ENCODE results near the gene HMG20B. TPM values are rescaled to one million over a fixed set of nuclear protein-coding genes. Genes with fewer than 3 reads are reported as not detected.
"Not testable (repeated sequence)": the region's sequence is repeated elsewhere in the genome, so short reads cannot be mapped to it uniquely, and the experiment has no call there.

Gene HMG20B
- total RNA-seq, 2 experiments from 2014 or later: 63.3 to 65.9 TPM

DNA sequence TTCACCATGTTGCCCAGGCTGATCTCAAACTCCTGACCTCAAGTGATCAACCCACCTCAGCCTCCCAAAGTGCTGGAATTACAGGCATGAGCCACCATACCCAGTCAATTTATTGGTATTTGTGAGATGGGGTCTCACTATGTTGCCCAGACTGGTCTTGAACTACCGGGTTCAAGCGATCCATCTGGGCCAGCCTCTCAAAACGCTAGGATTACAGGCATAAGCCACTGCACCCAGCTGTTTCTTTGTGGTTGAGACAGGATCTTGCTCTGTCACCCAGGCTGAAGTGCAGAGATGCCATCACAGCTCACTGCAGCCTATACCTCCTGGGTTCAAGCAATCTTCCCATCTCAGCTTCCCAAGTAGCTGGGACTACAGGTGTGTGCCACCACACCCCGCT lies 9.0 kb downstream of the HMG20B start:
- CTCF ChIA-PET; H3K9me3 Mint-ChIP-seq; H3K4me3 Mint-ChIP-seq; H3K4me1 Mint-ChIP-seq (ENCODE audit: low read depth); H3K27me3 Mint-ChIP-seq (ENCODE audit: low read depth); DNase-seq; H3K27ac Mint-ChIP-seq; H3K36me3 Mint-ChIP-seq (ENCODE audit: low read depth): not testable (repeated sequence)
- intact Hi-C loops (cut with micrococcal nuclease): loop anchor here (10.0 kb wide), 1 partner anchor 123 kb away; the partner anchor contains the start of genes PIP5K1C and TJP3

DNA sequence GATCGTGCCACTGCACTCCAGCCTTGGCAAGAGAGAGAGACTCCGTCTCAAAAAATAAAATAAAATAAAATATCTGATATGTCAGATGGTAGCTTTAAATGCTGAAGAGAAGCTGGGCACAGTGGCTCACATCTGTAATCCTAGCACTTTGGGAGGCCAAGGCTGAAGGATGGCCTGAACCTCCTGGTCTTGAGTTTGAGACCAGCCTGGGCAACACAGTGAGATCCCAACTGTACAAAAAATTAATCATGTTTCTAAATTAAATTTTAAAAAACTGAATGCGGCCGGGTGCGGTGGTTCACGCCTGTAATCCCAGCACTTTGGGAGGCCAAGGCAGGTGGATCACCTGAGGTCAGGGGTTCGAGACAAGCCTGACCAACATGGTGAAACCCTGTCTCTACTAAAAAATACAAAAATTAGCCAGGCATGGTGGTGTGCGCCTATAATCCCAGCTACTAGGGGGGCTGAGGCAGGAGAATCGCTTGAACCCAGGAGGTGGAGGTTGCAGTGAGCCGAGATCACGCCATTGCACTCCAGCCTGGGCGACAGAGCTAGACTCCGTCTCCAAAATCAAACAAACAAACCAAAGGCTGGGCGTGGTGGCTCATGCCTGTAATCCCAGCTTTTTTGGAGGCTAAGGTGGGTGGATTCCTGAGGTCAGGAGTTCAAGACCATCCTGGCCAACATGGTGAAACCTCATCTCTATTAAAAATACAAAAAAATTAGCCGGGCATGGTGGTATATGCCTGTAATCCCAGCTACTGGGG lies 11.5 kb downstream of the HMG20B start:
- H3K27ac Mint-ChIP-seq: not testable (repeated sequence)
- intact Hi-C loops (cut with micrococcal nuclease): loop anchor here (10.0 kb wide), 1 partner anchor 121 kb away; the partner anchor contains the start of genes PIP5K1C and TJP3

DNA sequence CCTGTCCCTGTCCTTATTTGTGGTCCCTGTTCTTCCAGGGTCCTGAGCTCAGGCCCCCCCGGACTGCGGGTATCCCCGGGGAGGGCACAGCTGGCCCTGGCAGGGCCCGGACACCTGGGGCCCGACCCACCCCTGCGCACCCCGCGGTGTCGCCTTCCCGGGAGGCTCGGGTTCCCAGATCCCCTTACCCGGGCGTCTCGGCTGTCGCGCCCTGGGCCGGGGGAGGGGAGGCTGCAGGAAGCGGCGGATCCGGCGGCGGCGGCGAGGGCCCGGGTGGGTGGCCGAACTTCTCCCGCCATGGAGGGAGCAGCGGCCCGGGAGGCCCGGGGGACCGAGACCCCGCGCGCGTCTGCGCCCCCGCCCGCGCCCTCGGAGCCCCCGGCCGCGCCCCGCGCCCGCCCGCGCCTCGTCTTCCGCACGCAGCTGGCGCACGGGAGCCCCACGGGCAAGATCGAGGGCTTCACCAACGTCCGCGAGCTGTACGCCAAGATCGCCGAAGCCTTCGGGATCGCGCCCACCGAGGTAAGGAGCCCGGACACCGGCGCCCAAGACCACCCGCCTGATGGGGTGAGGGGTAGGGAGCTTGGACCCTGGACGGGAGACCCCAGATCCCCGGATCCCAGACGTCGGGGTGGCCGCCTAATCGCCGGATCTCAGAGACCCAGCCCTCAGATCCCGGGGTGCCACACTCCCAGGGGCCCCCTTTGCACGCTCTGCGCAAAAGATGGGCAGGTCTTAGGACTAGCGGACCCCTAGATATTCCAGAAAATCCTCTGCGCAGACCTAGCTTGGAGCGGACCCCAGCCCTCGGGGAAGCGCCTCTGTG lies 12.8 kb downstream of the HMG20B start, which contains the start of gene GIPC3:
TSS of gene GIPC3 (plus strand) at position 178 of the 826 bp plus-strand sequence. CDS start at position 298, 120 bp downstream.
- Mint-ChIP-seq H3K4me3 (peak within 1 kb of the TSS; percentile 24), H3K27me3 (ENCODE audit: low read depth) (no peaks in the 10 kb centered on the region), H3K4me1 (ENCODE audit: low read depth) (no peaks in the 10 kb centered on the region), H3K36me3 (ENCODE audit: low read depth) (no peaks in the 10 kb centered on the region), H3K9me3 (no peaks in the 10 kb centered on the region), H3K27ac (no peak within 1 kb of the TSS)
- CTCF ChIA-PET: interaction anchor here (0.9 to 1.7 kb wide), 7 partner anchors 11 to 40 kb away, joined by 4 to 6 read pairs (median 4); no protein-coding TSS in a partner anchor
- no peak for DNase-seq
- intact Hi-C loops (cut with micrococcal nuclease): loop anchor here (1.0 to 10.0 kb wide), 2 partner anchors 33 to 119 kb away; partner anchors contain the start of genes PIP5K1C and TJP3

More for the DNA sequence above, 11.5 kb downstream of the HMG20B start:
- not testable (repeated sequence) for DNase-seq; H3K4me3 Mint-ChIP-seq; H3K27me3 Mint-ChIP-seq (ENCODE audit: low read depth); H3K9me3 Mint-ChIP-seq; H3K36me3 Mint-ChIP-seq (ENCODE audit: low read depth); H3K4me1 Mint-ChIP-seq (ENCODE audit: low read depth)
- CTCF ChIA-PET: interaction anchor here (0.7 to 1.5 kb wide), 2 partner anchors 20 to 39 kb away, joined by 3 to 4 read pairs; no protein-coding TSS in a partner anchor

DNA sequence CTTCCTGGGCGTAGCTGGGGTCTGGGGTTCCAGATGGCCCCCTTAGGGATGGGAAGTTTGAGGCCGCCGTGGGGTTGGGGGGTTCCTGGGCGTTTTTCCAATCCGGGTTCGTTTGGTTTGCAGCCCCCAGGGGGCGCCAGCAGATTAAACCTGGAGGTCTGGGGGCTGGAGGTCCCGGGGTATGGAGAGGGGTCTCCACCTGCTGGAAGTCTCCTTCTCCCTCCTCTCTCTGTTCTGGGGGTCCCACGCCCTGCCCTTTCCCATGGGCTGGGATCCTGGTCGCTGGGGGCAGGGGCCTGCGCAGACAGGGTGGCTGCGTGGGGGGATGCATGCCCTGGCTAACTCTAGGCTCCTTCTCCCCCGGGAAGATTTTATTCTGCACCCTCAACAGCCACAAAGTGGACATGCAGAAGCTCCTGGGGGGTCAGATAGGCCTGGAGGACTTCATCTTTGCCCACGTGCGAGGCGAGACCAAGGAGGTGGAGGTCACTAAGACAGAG lies 13.4 kb downstream of the HMG20B start:
- H3K9me3 Mint-ChIP-seq: no peaks in the 10 kb centered on the region
- H3K4me3 Mint-ChIP-seq: peak overlapping the region; percentile 24
- intact Hi-C loops (cut with micrococcal nuclease): loop anchor here (1.0 to 10.0 kb wide), 2 partner anchors 32 to 119 kb away; partner anchors contain the start of genes PIP5K1C and TJP3
- CTCF ChIA-PET: interaction anchor here (0.9 to 1.7 kb wide), 5 partner anchors 13 to 40 kb away, joined by 4 to 6 read pairs (median 4); no protein-coding TSS in a partner anchor
- no peak overlapping the region for H3K27ac Mint-ChIP-seq
- H3K4me1 Mint-ChIP-seq (ENCODE audit: low read depth): no peaks in the 10 kb centered on the region
- DNase-seq: peak; percentile 34
- no peaks in the 10 kb centered on the region for H3K27me3 Mint-ChIP-seq (ENCODE audit: low read depth)
- H3K36me3 Mint-ChIP-seq (ENCODE audit: low read depth): no peaks in the 10 kb centered on the region

DNA sequence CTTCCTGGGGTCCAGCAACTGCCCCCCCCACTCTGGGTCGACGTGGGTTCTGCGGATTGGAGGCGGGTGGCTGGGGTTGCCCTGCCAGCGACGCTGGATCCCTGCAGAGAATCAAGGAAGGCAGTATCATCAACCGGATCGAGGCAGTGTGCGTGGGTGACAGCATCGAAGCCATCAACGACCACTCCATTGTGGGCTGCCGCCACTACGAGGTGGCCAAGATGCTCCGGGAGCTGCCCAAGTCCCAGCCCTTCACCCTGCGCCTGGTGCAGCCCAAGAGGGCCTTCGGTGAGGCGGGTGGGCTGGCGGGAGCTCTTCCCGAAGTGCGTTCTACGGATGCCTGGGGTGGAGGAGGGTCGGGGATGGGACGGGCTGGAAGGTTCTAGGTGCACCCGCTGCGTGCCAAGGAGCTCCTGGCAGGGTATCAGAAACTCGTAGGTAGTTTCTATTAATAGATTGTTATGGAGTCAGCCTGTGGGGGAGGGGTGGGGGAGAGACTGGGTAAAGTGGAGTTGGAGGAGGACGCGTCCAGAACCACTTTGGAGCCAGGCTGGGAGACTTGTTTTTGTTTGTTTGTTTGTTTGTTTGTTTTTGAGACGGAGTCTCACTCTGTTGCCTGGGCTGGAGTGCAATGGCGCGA lies 14.1 kb downstream of the HMG20B start:
- intact Hi-C loops (cut with micrococcal nuclease): loop anchor here (1.0 to 10.0 kb wide), 2 partner anchors 31 to 118 kb away; partner anchors contain the start of genes PIP5K1C and TJP3
- Mint-ChIP-seq H3K4me1 (ENCODE audit: low read depth) (no peaks in the 10 kb centered on the region), H3K4me3 (no peak overlapping the region), H3K27me3 (ENCODE audit: low read depth) (no peaks in the 10 kb centered on the region), H3K9me3 (no peaks in the 10 kb centered on the region), H3K36me3 (ENCODE audit: low read depth) (no peaks in the 10 kb centered on the region), H3K27ac (no peak overlapping the region)
- CTCF ChIA-PET: interaction anchor here (1.3 to 1.7 kb wide), 2 partner anchors 18 to 35 kb away, joined by 4 read pairs; no protein-coding TSS in a partner anchor
- DNase-seq: no peak

DNA sequence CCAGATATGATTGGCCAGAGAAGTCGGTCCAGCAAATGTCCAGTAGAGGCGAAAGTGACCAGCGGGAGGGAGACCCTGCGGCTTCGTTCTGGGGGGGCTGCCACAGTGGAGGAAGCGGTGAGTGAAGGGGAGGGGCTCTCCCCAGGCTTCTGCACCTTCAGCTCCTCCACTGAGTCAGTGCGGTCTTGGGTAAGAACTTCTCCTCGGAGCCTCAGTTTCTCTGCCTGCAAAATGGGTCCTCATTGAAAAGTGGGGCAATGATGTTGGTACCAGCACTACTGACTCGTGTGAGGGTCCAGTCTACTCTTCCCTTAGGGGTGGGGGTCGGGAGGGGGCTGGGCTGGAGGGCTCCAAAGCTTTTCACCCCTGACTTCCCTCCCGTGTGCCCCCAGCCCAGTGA lies 16.7 kb downstream of the HMG20B start:
- Mint-ChIP-seq H3K4me3 (no peak overlapping the region), H3K27ac (no peak overlapping the region), H3K9me3 (no peaks in the 10 kb centered on the region), H3K36me3 (ENCODE audit: low read depth) (no peaks in the 10 kb centered on the region), H3K4me1 (ENCODE audit: low read depth) (no peaks in the 10 kb centered on the region), H3K27me3 (ENCODE audit: low read depth) (no peaks in the 10 kb centered on the region)
- intact Hi-C loops (cut with micrococcal nuclease): loop anchor here (10.0 kb wide), 1 partner anchor 115 kb away; the partner anchor contains the start of genes PIP5K1C and TJP3
- CTCF ChIA-PET: interaction anchor here (0.7 kb wide), 1 partner anchor 95 kb away, joined by 5 read pairs; no protein-coding TSS in a partner anchor
- DNase-seq: no peak

DNA sequence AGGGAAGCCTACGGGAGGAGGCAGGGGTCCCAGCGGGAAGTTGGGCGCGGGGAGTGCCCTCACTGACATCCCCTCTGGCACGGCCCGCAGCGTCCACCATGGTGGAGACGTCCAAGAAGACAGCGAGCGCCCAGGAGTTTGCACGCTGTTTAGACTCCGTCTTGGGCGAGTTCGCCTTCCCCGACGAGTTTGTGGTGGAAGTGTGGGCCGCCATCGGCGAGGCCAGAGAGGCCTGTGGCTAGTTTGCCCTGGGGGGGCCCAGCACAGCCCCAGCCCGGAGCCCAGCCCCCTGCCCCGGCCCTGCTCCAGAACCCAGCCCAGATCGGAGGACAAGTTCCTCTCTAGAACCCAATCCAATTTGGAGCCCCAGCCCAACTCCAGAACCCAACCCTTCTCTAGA lies 17.2 kb downstream of the HMG20B start:
- Mint-ChIP-seq H3K9me3 (no peaks in the 10 kb centered on the region), H3K36me3 (ENCODE audit: low read depth) (no peaks in the 10 kb centered on the region), H3K27ac (no peak overlapping the region), H3K4me1 (ENCODE audit: low read depth) (no peaks in the 10 kb centered on the region), H3K4me3 (no peak overlapping the region), H3K27me3 (ENCODE audit: low read depth) (no peaks in the 10 kb centered on the region)
- intact Hi-C loops (cut with micrococcal nuclease): loop anchor here (10.0 kb wide), 1 partner anchor 115 kb away; the partner anchor contains the start of genes PIP5K1C and TJP3
- CTCF ChIA-PET: interaction anchor here (0.5 to 0.7 kb wide), 4 partner anchors 10 to 284 kb away, joined by 3 to 5 read pairs (median 4); no protein-coding TSS in a partner anchor
- DNase-seq: no peak

DNA sequence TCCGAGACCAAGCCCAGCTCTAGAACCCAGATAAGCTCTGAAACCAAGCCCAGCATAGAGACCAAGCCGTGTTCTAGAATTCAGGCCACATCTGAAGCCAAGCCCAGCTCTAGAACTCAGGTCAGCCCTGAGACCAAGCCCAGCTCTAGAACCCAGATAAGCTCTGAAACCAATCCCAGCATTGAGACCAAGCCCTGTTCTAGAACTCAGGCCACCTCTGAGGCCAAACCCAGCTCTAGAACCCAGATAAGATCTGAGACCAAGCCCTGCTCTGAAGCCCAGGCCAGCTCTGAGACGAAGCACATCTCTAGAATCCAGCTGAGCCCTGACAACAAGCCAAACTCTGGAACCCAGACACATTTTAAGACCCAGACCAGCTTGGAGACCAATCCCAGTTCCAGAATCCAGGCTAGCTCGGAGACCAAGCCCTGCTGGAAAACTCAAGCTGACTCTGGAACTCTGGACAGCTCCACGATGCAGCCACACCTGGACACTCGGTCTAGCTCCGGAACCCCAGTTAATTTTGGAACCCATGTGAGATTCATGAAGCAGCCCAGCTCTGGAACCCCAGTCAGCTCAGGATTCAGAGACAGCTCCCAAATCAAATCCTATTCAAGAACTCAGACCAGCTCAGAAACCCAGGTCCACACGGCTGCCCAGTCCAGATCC lies 18.4 kb downstream of the HMG20B start:
- intact Hi-C loops (cut with micrococcal nuclease): no loop called here
- Mint-ChIP-seq H3K9me3 (no peaks in the 10 kb centered on the region), H3K36me3 (ENCODE audit: low read depth) (no peaks in the 10 kb centered on the region), H3K27me3 (ENCODE audit: low read depth) (no peaks in the 10 kb centered on the region), H3K4me3 (no peak overlapping the region), H3K4me1 (ENCODE audit: low read depth) (no peaks in the 10 kb centered on the region), H3K27ac (no peak overlapping the region)
- CTCF ChIA-PET: interaction anchor here (0.5 to 2.0 kb wide), 8 partner anchors 22 to 115 kb away, joined by 3 to 7 read pairs (median 4); no protein-coding TSS in a partner anchor
- DNase-seq: no peak

DNA sequence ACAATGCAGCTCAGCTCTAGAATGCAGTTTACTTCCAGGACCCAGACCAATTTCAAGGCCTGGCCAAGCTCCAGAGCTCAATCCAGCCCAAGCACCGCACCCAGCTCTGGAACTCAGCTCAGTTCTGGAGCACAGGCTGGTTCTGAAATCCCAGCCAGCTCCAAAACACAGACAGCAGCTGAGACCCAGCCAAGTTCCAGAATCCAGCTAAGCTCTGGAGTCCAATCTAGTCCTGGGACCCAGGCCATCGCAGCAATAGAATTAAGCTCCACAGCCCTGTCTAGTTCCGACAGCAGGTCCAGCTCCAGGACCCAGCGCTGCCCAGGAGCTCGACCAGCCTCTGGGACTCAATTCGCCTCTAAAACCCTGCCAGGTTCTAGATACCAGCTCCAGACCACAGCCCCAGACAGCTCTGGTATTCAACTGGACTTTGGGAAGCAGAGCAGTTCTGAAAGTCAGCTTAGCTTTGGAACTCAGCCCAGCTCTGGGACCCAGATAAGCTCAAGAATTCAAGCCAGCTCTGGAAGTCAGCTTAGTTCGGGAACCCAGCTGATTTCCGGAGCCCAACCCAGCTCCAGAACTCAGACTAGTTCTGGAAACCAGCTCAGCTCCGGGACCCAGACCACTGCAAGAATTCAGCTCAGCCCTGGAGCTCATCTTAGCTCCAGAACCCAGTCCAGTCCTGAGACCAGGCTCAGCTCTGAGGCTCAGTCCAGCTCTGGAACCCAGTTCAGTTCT lies 19.3 kb downstream of the HMG20B start:
- Mint-ChIP-seq H3K27me3 (ENCODE audit: low read depth) (no peaks in the 10 kb centered on the region), H3K27ac (no peak overlapping the region), H3K36me3 (ENCODE audit: low read depth) (no peaks in the 10 kb centered on the region), H3K4me1 (ENCODE audit: low read depth) (no peaks in the 10 kb centered on the region), H3K4me3 (no peak overlapping the region), H3K9me3 (no peaks in the 10 kb centered on the region)
- intact Hi-C loops (cut with micrococcal nuclease): no loop called here
- no peak for DNase-seq
- CTCF ChIA-PET: interaction anchor here (0.6 to 2.0 kb wide), 8 partner anchors 17 to 124 kb away, joined by 3 to 5 read pairs (median 4); no protein-coding TSS in a partner anchor

DNA sequence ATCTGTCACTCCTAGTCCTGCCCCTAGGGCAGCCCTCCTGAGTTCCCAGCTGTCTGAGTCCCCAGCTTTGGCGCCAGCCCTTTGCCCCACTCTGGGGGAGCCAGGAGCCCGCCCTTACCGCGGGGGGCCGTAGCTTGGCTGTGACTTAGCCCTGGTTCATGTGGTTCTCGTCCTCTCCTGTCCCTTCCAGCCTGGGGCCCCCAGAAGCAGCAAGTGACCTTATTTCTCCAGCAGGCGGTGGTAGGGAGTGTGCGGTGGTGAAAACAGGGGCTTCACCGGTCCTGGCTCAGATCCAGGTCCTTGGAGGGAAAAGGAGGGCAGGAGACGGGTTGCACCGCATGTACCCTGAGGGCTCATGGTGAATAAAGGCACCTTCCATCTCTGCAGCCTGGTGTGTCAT lies 20.4 kb downstream of the HMG20B start:
- no peak for DNase-seq
- CTCF ChIA-PET: interaction anchor here (1.1 to 1.2 kb wide), 2 partner anchors 16 to 26 kb away, joined by 3 read pairs; no protein-coding TSS in a partner anchor
- H3K36me3 Mint-ChIP-seq (ENCODE audit: low read depth): no peaks in the 10 kb centered on the region
- H3K9me3 Mint-ChIP-seq: no peaks in the 10 kb centered on the region
- H3K27ac Mint-ChIP-seq: no peak overlapping the region
- no peaks in the 10 kb centered on the region for H3K4me1 Mint-ChIP-seq (ENCODE audit: low read depth)
- H3K27me3 Mint-ChIP-seq (ENCODE audit: low read depth): no peaks in the 10 kb centered on the region
- H3K4me3 Mint-ChIP-seq: no peak overlapping the region
- intact Hi-C loops (cut with micrococcal nuclease): no loop called here

All from activated naive CD4-positive, alpha-beta T cell treated with anti-CD3 and anti-CD28 coated beads for 36 hours (primary cell).